GM12892 (cell line): ENCODE measurements around the gene FGGY.

Experiments
- POLR2A ChIP-seq: IDR thresholded peaks from 2 replicates; pipeline ENCODE4 v1.6.1; 2011; ENCODE audit warnings: low read depth, low read length, control low read depth
- TAF1 ChIP-seq: IDR thresholded peaks from 2 replicates; pipeline ENCODE4 v1.6.1; 2011; ENCODE audit warnings: low read depth, mild to moderate bottlenecking, control low read depth, low read length, borderline replicate concordance

DNA sequence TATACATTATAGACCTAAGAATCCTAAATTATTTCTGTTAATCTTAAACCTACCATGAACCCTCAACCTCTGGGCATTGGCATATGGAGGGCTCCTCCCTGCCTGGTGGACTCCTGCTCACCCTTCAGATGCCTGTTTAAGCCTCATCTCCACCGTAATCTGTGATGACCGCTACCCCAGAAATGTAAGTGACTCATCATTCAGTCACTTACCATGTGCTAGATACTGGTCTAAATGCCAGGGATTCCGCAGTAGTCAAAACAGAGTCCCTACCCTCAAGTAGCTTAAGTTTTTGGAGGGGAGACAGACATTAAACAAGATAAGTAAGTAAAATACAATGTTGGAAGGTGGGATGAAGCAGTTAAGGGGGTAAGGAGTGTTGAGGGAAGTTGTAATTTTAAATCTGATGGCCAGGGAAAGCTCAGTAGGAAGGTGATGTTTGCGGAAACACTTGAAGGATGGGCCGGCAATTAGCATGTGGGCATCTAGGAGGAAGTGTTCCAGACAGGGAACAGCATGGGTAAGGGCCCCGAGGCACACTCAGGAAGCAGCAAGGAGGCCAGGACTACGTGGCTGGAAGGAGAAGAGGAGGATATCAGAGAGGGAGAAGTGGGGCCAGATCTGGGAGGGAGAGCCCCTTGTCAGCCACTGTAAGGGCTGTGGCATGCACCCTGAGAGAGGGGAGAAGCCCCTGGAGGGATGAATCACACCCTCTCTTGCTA is 376.1 kb downstream of the FGGY start:
- TF ChIP-seq POLR2A = no peak
- no peak for TF ChIP-seq TAF1
